A549 (cell line): ENCODE data around the gene NOTCH3. TPM values are rescaled to one million over a fixed set of nuclear protein-coding genes. Genes with fewer than 3 reads are reported as not detected.

Experiments used
- ATAC-seq, 2 experiments: fragments of 200-7000 bp in 1 of 2; fragments of >200 bp in 1 of 2; cut with Nextera tagmentation in 1 of 2; cut with Tn5 transposase in 1 of 2; 3 replicates each; pipeline versions ENCODE4 v1.8.0 to v1.9.1; 2018 to 2020; ENCODE audit warnings: mild to moderate bottlenecking in 1 of 2, moderate library complexity in 1 of 2
- CTCF ChIA-PET: fragments of 300-600 bp; sonication (Branson Sonifier 250); formaldehyde crosslinking; extraction: SDS; loops from one replicate; lab custom pipeline; 2021; ENCODE audit warnings: antibody characterized with exemption, inconsistent platforms; lab: Yijun Ruan, JAX
- POLR2A ChIA-PET: fragments of 350-600 bp; formaldehyde crosslinking; extraction: SDS; loops from one replicate; lab custom pipeline; 2021; ENCODE audit warnings: antibody characterized with exemption, inconsistent platforms; lab: Yijun Ruan, JAX
- DNase-seq, 2 experiments: peaks; one replicate each; pipeline versions ENCODE4 v3.0.0 to v3.0.0-alpha.2; 2011 to 2016; ENCODE audit warnings: low read depth in 1 of 2, low spot score in 1 of 2
- FAIRE-seq: peaks from 2 replicates; lab custom pipeline; 2011; peaks lifted over from hg19 to GRCh38; lab: Jason Lieb, UNC
- H3K27ac ChIP-seq, 2 experiments: fragments of >200 bp; sonication (Bioruptor Twin); formaldehyde crosslinking; 3 replicates each; pipeline ENCODE4 v1.5.1; 2016 to 2017
- H3K4me1 ChIP-seq: fragments of >200 bp; sonication (Bioruptor Twin); formaldehyde crosslinking; 3 replicates; pipeline ENCODE4 v1.6.1; 2016
- H3K4me2 ChIP-seq: fragments of >200 bp; sonication (Bioruptor Twin); formaldehyde crosslinking; 3 replicates; pipeline ENCODE4 v1.6.1; 2016
- H3K4me3 ChIP-seq: fragments of >200 bp; sonication (Bioruptor Twin); formaldehyde crosslinking; 3 replicates; pipeline ENCODE4 v1.5.1; 2016
- H3K9me3 ChIP-seq: fragments of >200 bp; sonication (Bioruptor Twin); formaldehyde crosslinking; 3 replicates; pipeline ENCODE4 v1.6.1; 2016
- CBX2 ChIP-seq: fragments of 200-600 bp; sonication (generic); IDR thresholded peaks from 2 replicates; pipeline ENCODE4 v1.6.1; 2016; ENCODE audit warnings: low read depth, mild to moderate bottlenecking, borderline replicate concordance
- CBX8 ChIP-seq: fragments of 200-600 bp; sonication (generic); IDR thresholded peaks from 2 replicates; pipeline ENCODE4 v1.6.1; 2016
- CHD2 ChIP-seq: fragments of 150-350 bp; IDR thresholded peaks from 2 replicates; pipeline ENCODE4 v1.6.1; 2014; ENCODE audit warnings: low read length; ENCODE audit not compliant: partially characterized antibody
- CHD4 ChIP-seq: fragments of 200-600 bp; sonication (generic); IDR thresholded peaks from 2 replicates; pipeline ENCODE4 v1.6.1; 2016; ENCODE audit warnings: antibody characterized with exemption, mild to moderate bottlenecking, borderline replicate concordance
- EP300 ChIP-seq, 2 experiments: fragments of >200 bp; sonication (Bioruptor Twin); formaldehyde crosslinking; IDR thresholded peaks; 2 replicates in 1 of 2; 3 replicates in 1 of 2; pipeline ENCODE4 v1.6.1; 2016 to 2017
- FOSL2 ChIP-seq, 2 experiments: fragments of 450-650 bp in 1 of 2; fragments of >200 bp in 1 of 2; sonication (Bioruptor Twin) in 1 of 2; formaldehyde crosslinking; IDR thresholded peaks; 2 replicates each; pipeline versions ENCODE4 v1.5.0 to v1.6.1; 2016 to 2020; ENCODE audit warnings: mild to moderate bottlenecking in 1 of 2, moderate library complexity in 1 of 2
- FOXS1 ChIP-seq: fragments of 250-450 bp; sonication (Bioruptor Pico); IDR thresholded peaks from 2 replicates; pipeline ENCODE4 v1.5.0; 2020; ENCODE audit warnings: mild to moderate bottlenecking, moderate library complexity
- JUN ChIP-seq, 2 experiments: fragments of >200 bp; sonication (Bioruptor Twin); formaldehyde crosslinking; IDR thresholded peaks; 2 replicates in 1 of 2; 3 replicates in 1 of 2; pipeline ENCODE4 v1.6.1; 2016 to 2017
- JUNB ChIP-seq: fragments of >200 bp; sonication (Bioruptor Twin); formaldehyde crosslinking; IDR thresholded peaks from 2 replicates; pipeline ENCODE4 v1.6.1; 2016
- MAFK ChIP-seq: fragments of 450-650 bp; IDR thresholded peaks from 2 replicates; pipeline ENCODE4 v1.6.1; 2014; ENCODE audit not compliant: partially characterized antibody
- MAX ChIP-seq: IDR thresholded peaks from 2 replicates; pipeline ENCODE4 v1.6.1; 2012
- NFE2L2 ChIP-seq: fragments of 150-350 bp; conservative IDR thresholded peaks from 2 replicates; pipeline ENCODE4 v1.6.1; 2014; ENCODE audit warnings: low read length
- PBX3 ChIP-seq: IDR thresholded peaks from 2 replicates; pipeline ENCODE4 v1.6.1; 2012
- PHF8 ChIP-seq: fragments of 200-600 bp; sonication (generic); IDR thresholded peaks from 2 replicates; pipeline ENCODE4 v1.6.1; 2016; ENCODE audit warnings: low read depth, mild to moderate bottlenecking, antibody characterized with exemption, moderate library complexity, borderline replicate concordance
- SMC3 ChIP-seq: fragments of >200 bp; sonication (Bioruptor Twin); formaldehyde crosslinking; IDR thresholded peaks from 3 replicates; pipeline ENCODE4 v1.6.1; 2018; ENCODE audit warnings: inconsistent platforms
- SREBF2 ChIP-seq: fragments of 450-650 bp; IDR thresholded peaks from 2 replicates; pipeline ENCODE4 v1.6.1; 2014; ENCODE audit warnings: mild to moderate bottlenecking, moderate library complexity
- ZNF302 ChIP-seq: fragments of 250-450 bp; sonication (Bioruptor Pico); IDR thresholded peaks from 2 replicates; pipeline ENCODE4 v1.9.0; 2021; ENCODE audit warnings: inconsistent platforms, mild to moderate bottlenecking, moderate library complexity
- WGBS: methylation state at CpG from one replicate; pipeline ENCODE4 v1.1.6; 2017; ENCODE audit errors: missing lambda C conversion rate; 5-methylcytosine and 5-hydroxymethylcytosine counted together
- polyA plus RNA-seq, 4 experiments: library from polyadenylated mRNA; depleted of rRNA in 3 of 4; stranded (reverse); fragments of >200 nt; fragmentation: RNase III in 1 of 4; extraction: RNeasy Plus Mini Kit Qiagen cat#74134 plus additional on column Dnase treatment in 1 of 4; gene quantifications; 2 replicates in 3 of 4; 3 replicates in 1 of 4; pipeline ENCODE4 v1.2.3, GENCODE V29; 2011 to 2017
- TF ChIP-seq, protein P1 (sequence below): fragments of 200-600 bp; sonication (generic); IDR thresholded peaks from 2 replicates; pipeline ENCODE4 v1.6.1; 2016; ENCODE audit warnings: antibody characterized with exemption, mild to moderate bottlenecking, moderate library complexity
- TF ChIP-seq, protein P2 (sequence below): fragments of >200 bp; sonication (Bioruptor Twin); formaldehyde crosslinking; IDR thresholded peaks from 3 replicates; pipeline ENCODE4 v1.5.1; 2016

Gene NOTCH3
- polyA plus RNA-seq, 2 of the 4 experiments (the other 2 are of a cell fraction), result 9.5 to 14.7 TPM

DNA sequence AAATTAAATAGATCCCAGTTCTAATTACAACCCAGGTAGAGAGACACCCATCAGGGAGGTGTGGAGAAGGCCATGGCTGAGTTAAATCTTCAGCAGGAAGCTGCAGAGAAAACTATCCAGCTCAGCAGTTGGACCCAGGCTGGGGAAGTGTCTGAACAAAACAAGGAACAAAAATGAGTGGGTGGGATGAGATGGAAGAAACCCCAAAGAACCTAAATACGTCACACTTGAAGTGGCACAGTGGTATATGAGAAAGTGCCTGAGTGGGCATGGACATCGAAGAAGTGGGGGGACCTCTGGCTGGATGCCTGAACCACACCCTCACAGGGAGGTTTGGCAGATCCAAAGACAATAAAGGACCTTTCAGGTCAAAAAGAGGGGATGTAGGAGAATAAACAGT, 35.0 kb upstream of the NOTCH3 start (continued):
- TF ChIP-seq CHD4 (no peak), JUNB (no peak), PBX3 (no peak)

- H3K9me3 ChIP-seq, result no peaks in the 10 kb centered on the region
- H3K4me1 ChIP-seq, result no peaks in the 10 kb centered on the region
- H3K27ac ChIP-seq, result no peak overlapping the region
- DNase-seq, result no peak
- CTCF ChIA-PET, result interaction anchor here (0.9 kb wide), 1 partner anchor 16 kb away, joined by 5 read pairs; no protein-coding TSS in a partner anchor
- TF ChIP-seq SMC3 (no peak), ZNF302 (no peak), MAX (no peak), PBX3 (no peak), SREBF2 (no peak), CBX2 (no peak), PHF8 (no peak), FOXS1 (CRISPR knock-in tag) (no peak), CBX8 (no peak), CHD2 (no peak), EP300 (IDR thresholded peaks at IDR 0.05) (no peak), MAFK (no peak), JUN (IDR thresholded peaks at IDR 0.05) (no peak), FOSL2 (IDR thresholded peaks at IDR 0.05) (no peak), FOSL2 (CRISPR knock-in tag; IDR thresholded peaks at IDR 0.05) (no peak), NFE2L2 (no peak), JUNB (no peak)
- TF ChIP-seq, protein P1, sequence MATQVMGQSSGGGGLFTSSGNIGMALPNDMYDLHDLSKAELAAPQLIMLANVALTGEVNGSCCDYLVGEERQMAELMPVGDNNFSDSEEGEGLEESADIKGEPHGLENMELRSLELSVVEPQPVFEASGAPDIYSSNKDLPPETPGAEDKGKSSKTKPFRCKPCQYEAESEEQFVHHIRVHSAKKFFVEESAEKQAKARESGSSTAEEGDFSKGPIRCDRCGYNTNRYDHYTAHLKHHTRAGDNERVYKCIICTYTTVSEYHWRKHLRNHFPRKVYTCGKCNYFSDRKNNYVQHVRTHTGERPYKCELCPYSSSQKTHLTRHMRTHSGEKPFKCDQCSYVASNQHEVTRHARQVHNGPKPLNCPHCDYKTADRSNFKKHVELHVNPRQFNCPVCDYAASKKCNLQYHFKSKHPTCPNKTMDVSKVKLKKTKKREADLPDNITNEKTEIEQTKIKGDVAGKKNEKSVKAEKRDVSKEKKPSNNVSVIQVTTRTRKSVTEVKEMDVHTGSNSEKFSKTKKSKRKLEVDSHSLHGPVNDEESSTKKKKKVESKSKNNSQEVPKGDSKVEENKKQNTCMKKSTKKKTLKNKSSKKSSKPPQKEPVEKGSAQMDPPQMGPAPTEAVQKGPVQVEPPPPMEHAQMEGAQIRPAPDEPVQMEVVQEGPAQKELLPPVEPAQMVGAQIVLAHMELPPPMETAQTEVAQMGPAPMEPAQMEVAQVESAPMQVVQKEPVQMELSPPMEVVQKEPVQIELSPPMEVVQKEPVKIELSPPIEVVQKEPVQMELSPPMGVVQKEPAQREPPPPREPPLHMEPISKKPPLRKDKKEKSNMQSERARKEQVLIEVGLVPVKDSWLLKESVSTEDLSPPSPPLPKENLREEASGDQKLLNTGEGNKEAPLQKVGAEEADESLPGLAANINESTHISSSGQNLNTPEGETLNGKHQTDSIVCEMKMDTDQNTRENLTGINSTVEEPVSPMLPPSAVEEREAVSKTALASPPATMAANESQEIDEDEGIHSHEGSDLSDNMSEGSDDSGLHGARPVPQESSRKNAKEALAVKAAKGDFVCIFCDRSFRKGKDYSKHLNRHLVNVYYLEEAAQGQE, result no peak
- TF ChIP-seq, protein P2, sequence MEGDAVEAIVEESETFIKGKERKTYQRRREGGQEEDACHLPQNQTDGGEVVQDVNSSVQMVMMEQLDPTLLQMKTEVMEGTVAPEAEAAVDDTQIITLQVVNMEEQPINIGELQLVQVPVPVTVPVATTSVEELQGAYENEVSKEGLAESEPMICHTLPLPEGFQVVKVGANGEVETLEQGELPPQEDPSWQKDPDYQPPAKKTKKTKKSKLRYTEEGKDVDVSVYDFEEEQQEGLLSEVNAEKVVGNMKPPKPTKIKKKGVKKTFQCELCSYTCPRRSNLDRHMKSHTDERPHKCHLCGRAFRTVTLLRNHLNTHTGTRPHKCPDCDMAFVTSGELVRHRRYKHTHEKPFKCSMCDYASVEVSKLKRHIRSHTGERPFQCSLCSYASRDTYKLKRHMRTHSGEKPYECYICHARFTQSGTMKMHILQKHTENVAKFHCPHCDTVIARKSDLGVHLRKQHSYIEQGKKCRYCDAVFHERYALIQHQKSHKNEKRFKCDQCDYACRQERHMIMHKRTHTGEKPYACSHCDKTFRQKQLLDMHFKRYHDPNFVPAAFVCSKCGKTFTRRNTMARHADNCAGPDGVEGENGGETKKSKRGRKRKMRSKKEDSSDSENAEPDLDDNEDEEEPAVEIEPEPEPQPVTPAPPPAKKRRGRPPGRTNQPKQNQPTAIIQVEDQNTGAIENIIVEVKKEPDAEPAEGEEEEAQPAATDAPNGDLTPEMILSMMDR, result no peak
- POLR2A ChIA-PET, result no interaction called here
- FAIRE-seq, result no peak
- no peak overlapping the region for H3K4me3 ChIP-seq
- no peak for ATAC-seq
- H3K4me2 ChIP-seq, result no peak overlapping the region
- WGBS, result 85% methylated on average over 10 of the region's 10 CpGs
These were observed 33.8 kb upstream of the NOTCH3 start for GRCh38 chr19:15234431-15235130.
